DND-41 (cell line): ENCODE data around the gene ADIRF.
"Not testable (repeated sequence)": the region's sequence is repeated elsewhere in the genome, so short reads cannot be mapped to it uniquely, and the experiment has no call there.

Experiments used
- CTCF ChIP-seq: IDR thresholded peaks from 2 replicates; pipeline ENCODE4 v1.5.1; 2012; ENCODE audit warnings: borderline replicate concordance, low read length, moderate library complexity, mild to moderate bottlenecking; ENCODE audit not compliant: poor library complexity, severe bottlenecking; ENCODE audit errors: extremely low read depth
- EZH2 ChIP-seq: IDR thresholded peaks from 3 replicates; pipeline ENCODE4 v1.6.1; 2012; ENCODE audit warnings: borderline replicate concordance, low read depth, mild to moderate bottlenecking, moderate library complexity, low read length, inconsistent platforms; ENCODE audit not compliant: severe bottlenecking

DNA sequence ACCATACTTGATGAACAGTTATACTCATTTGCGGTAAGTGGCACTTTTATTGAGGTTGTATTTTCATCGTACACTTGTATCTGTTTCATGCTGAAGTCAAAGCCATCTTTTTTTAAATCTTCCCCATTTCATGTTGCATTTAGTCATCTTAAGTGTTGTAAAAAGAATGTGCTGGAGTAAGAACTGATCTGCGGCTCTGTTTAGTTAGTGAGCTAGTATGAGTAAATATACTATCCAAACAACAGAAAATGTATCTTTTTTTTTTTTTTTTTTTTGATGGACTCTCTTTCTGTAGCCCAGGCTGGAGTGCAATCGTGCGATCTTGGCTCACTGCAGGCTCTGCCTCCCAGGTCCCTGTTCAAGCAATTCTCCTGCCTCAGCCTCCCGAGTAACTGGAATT lies 39.4 kb downstream of the ADIRF start:
- TF ChIP-seq CTCF, EZH2: not testable (repeated sequence)
